HG02973 (cell line): Measurements from ENCODE around the gene FGF10.

Experiments
- ATAC-seq: cut with Tn5 transposase; IDR thresholded peaks from one replicate; pipeline ENCODE4 v1.9.1; 2021; ENCODE audit warnings: moderate library complexity; ENCODE audit not compliant: unreplicated experiment

The FGF10 gene

DNA sequence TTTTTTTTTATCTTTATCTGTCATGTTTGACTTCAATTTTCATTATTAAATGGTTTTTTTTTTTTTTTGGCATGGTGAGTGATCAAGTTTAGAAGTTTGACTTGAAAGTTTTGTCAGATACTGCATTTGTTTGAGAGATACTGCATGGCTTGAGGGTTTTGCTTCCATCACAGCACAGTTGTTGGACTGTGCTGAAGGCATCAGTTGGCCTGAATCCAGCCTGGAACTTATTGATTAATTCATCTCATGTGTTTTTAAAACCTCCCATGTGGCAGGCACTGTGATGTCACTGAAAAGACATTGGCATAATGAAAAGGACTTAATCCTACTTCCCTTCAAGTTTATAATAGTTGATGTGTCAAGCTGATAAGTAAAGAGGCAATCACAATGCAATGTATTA lies 128.4 kb downstream of the FGF10 start:
- ATAC-seq = no peak

- no peak for ATAC-seq
Observed at GRCh38 chr5:44257653-44258365, 131.4 kb downstream of the FGF10 start.

DNA sequence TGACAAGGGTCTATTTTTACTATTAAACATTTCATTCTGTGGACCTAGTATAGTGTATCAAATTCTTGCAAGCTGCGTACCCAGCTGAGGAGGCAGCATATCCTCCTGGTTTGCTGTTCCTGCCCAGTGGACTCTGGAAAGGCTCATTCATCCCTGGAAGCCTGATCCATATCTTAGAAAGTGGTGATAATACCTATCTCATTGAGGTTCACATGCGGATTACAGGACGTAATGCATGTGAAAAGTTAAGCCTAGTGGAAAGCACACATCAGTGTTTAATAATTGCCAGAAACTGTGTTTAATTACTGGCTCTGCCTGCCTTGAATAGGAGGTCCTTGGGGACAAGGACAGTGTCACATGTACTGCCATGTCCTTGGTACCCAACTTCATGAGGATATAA lies 132.0 kb downstream of the FGF10 start:
- no peak for ATAC-seq
